IMR-90 (cell line): ENCODE results near the gene OTC. TPM values are rescaled to one million over a fixed set of nuclear protein-coding genes. Genes with fewer than 3 reads are reported as not detected.

Experiments
- ATAC-seq: fragments of 200-7000 bp; cut with Tn5 transposase; 2 replicates; pipeline ENCODE4 v1.9.1; 2020; ENCODE audit warnings: low read depth, mild to moderate bottlenecking, moderate library complexity
- BruUV-seq: library from RNA; stranded (reverse); fragments of 400-500 nt; replicated peaks from 2 replicates; lab custom pipeline; 2021; lab: Mats Ljungman, UMichigan
- CTCF ChIA-PET: fragments of 300-600 bp; formaldehyde crosslinking; extraction: SDS; loops from one replicate; lab custom pipeline; 2021; ENCODE audit warnings: antibody characterized with exemption; lab: Yijun Ruan, JAX
- POLR2A ChIA-PET: fragments of 300-600 bp; sonication (Branson Sonifier 250); formaldehyde crosslinking; loops from one replicate; lab custom pipeline; 2022; ENCODE audit warnings: antibody characterized with exemption; ENCODE audit not compliant: unreplicated experiment; lab: Charles Lee
- DNase-seq: peaks from one replicate; pipeline ENCODE4 v3.0.0; 2013
- H2AFZ ChIP-seq: replicated peaks from 2 replicates; pipeline ENCODE3; 2013; ENCODE audit warnings: low read length, mild to moderate bottlenecking; ENCODE audit not compliant: poor library complexity
- H2AK5ac ChIP-seq: 2 replicates; pipeline ENCODE4 v1.6.1; 2013; ENCODE audit warnings: low read depth, low read length, inconsistent platforms
- H2AK9ac ChIP-seq: replicated peaks from 2 replicates; pipeline ENCODE3; 2013; ENCODE audit warnings: mild to moderate bottlenecking, low read depth, low read length, moderate library complexity; ENCODE audit not compliant: poor library complexity
- H2BK120ac ChIP-seq: 2 replicates; pipeline ENCODE4 v1.6.1; 2013; ENCODE audit warnings: low read depth, low read length, inconsistent platforms
- H2BK15ac ChIP-seq: 3 replicates; pipeline ENCODE4 v1.6.1; 2013; ENCODE audit warnings: low read depth, low read length, inconsistent platforms
- H2BK20ac ChIP-seq: 2 replicates; pipeline ENCODE4 v1.6.1; 2013; ENCODE audit warnings: low read depth, mild to moderate bottlenecking, inconsistent platforms, low read length, moderate library complexity
- H2BK5ac ChIP-seq: 2 replicates; pipeline ENCODE4 v1.6.1; 2013; ENCODE audit warnings: mild to moderate bottlenecking, low read depth, low read length, inconsistent platforms; ENCODE audit not compliant: poor library complexity, severe bottlenecking
- H3K14ac ChIP-seq: replicated peaks from 2 replicates; pipeline ENCODE4 v1.6.1; 2013; ENCODE audit warnings: low read depth, low read length, inconsistent platforms
- H3K18ac ChIP-seq: 2 replicates; pipeline ENCODE4 v1.6.1; 2013; ENCODE audit warnings: low read depth, low read length, control low read depth
- H3K23ac ChIP-seq: 2 replicates; pipeline ENCODE4 v1.6.1; 2013; ENCODE audit warnings: low read depth, low read length, inconsistent platforms
- H3K27ac ChIP-seq: 2 replicates; pipeline ENCODE4 v1.5.1; 2013; ENCODE audit warnings: mild to moderate bottlenecking, control low read depth, low read length; ENCODE audit not compliant: insufficient read depth
- H3K27me3 ChIP-seq: 2 replicates; pipeline ENCODE4 v1.6.1; 2013; ENCODE audit warnings: low read length; ENCODE audit not compliant: control insufficient read depth, insufficient read depth
- H3K36me3 ChIP-seq: 2 replicates; pipeline ENCODE4 v1.6.1; 2013; ENCODE audit warnings: low read length, mixed read lengths; ENCODE audit not compliant: control insufficient read depth, insufficient read depth
- H3K4ac ChIP-seq: 2 replicates; pipeline ENCODE4 v1.6.1; 2013; ENCODE audit warnings: low read depth, low read length, inconsistent platforms
- H3K4me1 ChIP-seq: 2 replicates; pipeline ENCODE4 v1.6.1; 2013; ENCODE audit warnings: low read length, mixed read lengths; ENCODE audit not compliant: control insufficient read depth, insufficient read depth
- H3K4me2 ChIP-seq: 2 replicates; pipeline ENCODE4 v1.6.1; 2013; ENCODE audit warnings: low read depth, mild to moderate bottlenecking, control low read depth, low read length, moderate library complexity
- H3K4me3 ChIP-seq: 2 replicates; pipeline ENCODE4 v1.5.1; 2013; ENCODE audit warnings: low read depth, mild to moderate bottlenecking, control low read depth, low read length, moderate library complexity; ENCODE audit not compliant: insufficient read depth
- H3K56ac ChIP-seq: 2 replicates; pipeline ENCODE4 v1.6.1; 2013; ENCODE audit warnings: low read length, inconsistent platforms; ENCODE audit not compliant: insufficient read depth; ENCODE audit errors: extremely low read depth
- H3K79me1 ChIP-seq, 2 experiments: 2 replicates each; pipeline ENCODE4 v1.6.1; 2013; ENCODE audit warnings: low read length in 2 of 2, inconsistent platforms in 1 of 2, low read depth in 1 of 2
- H3K9ac ChIP-seq: 2 replicates; pipeline ENCODE4 v1.6.1; 2013; ENCODE audit warnings: low read depth, low read length, control low read depth
- H3K9me1 ChIP-seq: 2 replicates; pipeline ENCODE4 v1.6.1; 2013; ENCODE audit warnings: low read length, inconsistent platforms; ENCODE audit not compliant: insufficient read depth
- H3K9me3 ChIP-seq: 2 replicates; pipeline ENCODE4 v1.6.1; 2013; ENCODE audit warnings: low read length; ENCODE audit not compliant: control insufficient read depth, insufficient read depth
- H4K20me1 ChIP-seq: 2 replicates; pipeline ENCODE4 v1.6.1; 2013; ENCODE audit warnings: low read length, inconsistent platforms; ENCODE audit not compliant: insufficient read depth
- H4K5ac ChIP-seq: 2 replicates; pipeline ENCODE4 v1.6.1; 2013; ENCODE audit warnings: mild to moderate bottlenecking, low read depth, low read length, control low read depth
- H4K8ac ChIP-seq, 2 experiments: 2 replicates each; pipeline ENCODE4 v1.6.1; 2013; ENCODE audit warnings: low read depth in 2 of 2, low read length in 2 of 2, control low read depth in 1 of 2, inconsistent platforms in 1 of 2
- H4K91ac ChIP-seq: 2 replicates; pipeline ENCODE4 v1.6.1; 2013; ENCODE audit warnings: low read depth, low read length, inconsistent platforms; ENCODE audit not compliant: insufficient read depth
- FOS ChIP-seq: fragments of 150-350 bp; IDR thresholded peaks from 2 replicates; pipeline ENCODE4 v1.6.1; 2016; ENCODE audit warnings: low read depth, low read length
- MAZ ChIP-seq: IDR thresholded peaks from 2 replicates; pipeline ENCODE4 v1.6.1; 2012; ENCODE audit warnings: low read depth, mild to moderate bottlenecking, low read length, improper control_type of control experiment, moderate library complexity, borderline replicate concordance
- RAD21 ChIP-seq: IDR thresholded peaks from 2 replicates; pipeline ENCODE4 v1.6.1; 2012; ENCODE audit warnings: low read length, improper control_type of control experiment
- RFX5 ChIP-seq: IDR thresholded peaks from 2 replicates; pipeline ENCODE4 v1.8.0; 2012; ENCODE audit warnings: low read depth, mild to moderate bottlenecking, low read length, moderate library complexity
- SMC3 ChIP-seq: fragments of 150-350 bp; IDR thresholded peaks from 2 replicates; pipeline ENCODE4 v1.6.1; 2016; ENCODE audit warnings: low read depth, mild to moderate bottlenecking, antibody characterized with exemption, low read length, moderate library complexity
- dilution Hi-C: fragments of 300-500 bp; cut with HindIII; formaldehyde crosslinking; loops from one replicate; pipeline ENCODE4 v1.14.3; 2018; ENCODE audit warnings: low sequenced_read_pairs; ENCODE audit not compliant: unreplicated experiment
- in situ Hi-C: fragments of 300-500 bp; cut with MboI; formaldehyde crosslinking; loops from 3 replicates; pipeline ENCODE4 v1.14.3; 2019; ENCODE audit warnings: low sequenced_read_pairs, inconsistent platforms, mixed read lengths
- intact Hi-C: fragments of 100-400 bp; cut with micrococcal nuclease; formaldehyde crosslinking; loops from 2 replicates; pipeline ENCODE4 v1.10.0; 2022
- polyA plus RNA-seq, 3 experiments: library from polyadenylated mRNA; depleted of rRNA; stranded (reverse); fragments of >200 nt; gene quantifications; 2 replicates each; pipeline ENCODE4 v1.2.3, GENCODE V29; 2012; ENCODE audit warnings: low replicate concordance in 1 of 3
- total RNA-seq: library from RNA; depleted of rRNA; stranded (reverse); fragments of >200 nt; gene quantifications from 2 replicates; pipeline ENCODE4 v1.2.3, GENCODE V29; 2012
- TF ChIP-seq, protein P1 (sequence below): fragments of 150-350 bp; IDR thresholded peaks from 2 replicates; pipeline ENCODE4 v1.6.1; 2016; ENCODE audit warnings: low read depth, mild to moderate bottlenecking, low read length, moderate library complexity, borderline replicate concordance

The OTC gene
- total and polyA plus RNA-seq, 2 of the 4 experiments (the other 2 are of a cell fraction), result not detected

DNA sequence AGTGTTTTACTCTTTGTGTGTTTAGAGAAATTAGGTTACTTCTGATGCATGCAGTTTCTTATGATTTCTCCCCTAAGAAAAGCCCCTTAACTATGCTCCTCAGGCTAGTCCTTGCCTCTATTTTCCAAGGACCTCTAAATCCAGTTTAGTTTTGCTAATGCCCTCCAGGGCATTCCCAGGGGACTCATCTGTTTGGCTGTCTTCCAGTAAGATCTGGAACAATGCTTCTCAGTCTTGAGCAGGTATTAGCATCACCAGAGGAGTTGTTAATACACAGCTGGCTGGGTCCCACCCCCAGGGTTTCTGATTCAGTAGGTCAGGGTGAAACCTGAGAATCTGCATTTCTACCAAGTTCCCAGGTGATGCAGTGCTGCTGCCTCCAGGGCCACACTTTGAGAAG lies 56.9 kb downstream of the OTC start:
- in situ Hi-C loops, result no loop called here
- Histone ChIP-seq H2BK120ac (no peak overlapping the region), H3K18ac (no peak overlapping the region), H2BK20ac (no peak overlapping the region), H3K9ac (no peak overlapping the region), H2AK5ac (no peak overlapping the region), H2BK5ac (no peak overlapping the region), H2AFZ (no peak overlapping the region), H3K79me1 (no peaks in the 10 kb centered on the region), H3K4ac (no peak overlapping the region), H3K4me1 (no peaks in the 10 kb centered on the region), H4K5ac (no peak overlapping the region), H4K20me1 (no peaks in the 10 kb centered on the region), H3K56ac (no peak overlapping the region), H2AK9ac (no peak overlapping the region), H3K14ac (no peak overlapping the region), H4K91ac (no peak overlapping the region), H3K27ac (no peak overlapping the region), H3K27me3 (peaks cover 7% of the 10 kb centered on the region), H4K8ac (no peak overlapping the region), H3K4me3 (no peak overlapping the region), H3K4me2 (no peak overlapping the region), H3K9me1 (no peaks in the 10 kb centered on the region), H3K36me3 (no peaks in the 10 kb centered on the region), H3K9me3 (no peaks in the 10 kb centered on the region), H3K23ac (no peak overlapping the region), H2BK15ac (no peak overlapping the region)
- BruUV-seq, result no TSS peak
- intact Hi-C loops, result no loop called here
- no peak for ATAC-seq
- dilution Hi-C loops, result no loop called here
- CTCF ChIA-PET, result no interaction called here
- no peak for DNase-seq
- TF ChIP-seq RFX5 (no peak), RAD21 (no peak), SMC3 (no peak), FOS (no peak), MAZ (no peak)
- TF ChIP-seq, protein P1, sequence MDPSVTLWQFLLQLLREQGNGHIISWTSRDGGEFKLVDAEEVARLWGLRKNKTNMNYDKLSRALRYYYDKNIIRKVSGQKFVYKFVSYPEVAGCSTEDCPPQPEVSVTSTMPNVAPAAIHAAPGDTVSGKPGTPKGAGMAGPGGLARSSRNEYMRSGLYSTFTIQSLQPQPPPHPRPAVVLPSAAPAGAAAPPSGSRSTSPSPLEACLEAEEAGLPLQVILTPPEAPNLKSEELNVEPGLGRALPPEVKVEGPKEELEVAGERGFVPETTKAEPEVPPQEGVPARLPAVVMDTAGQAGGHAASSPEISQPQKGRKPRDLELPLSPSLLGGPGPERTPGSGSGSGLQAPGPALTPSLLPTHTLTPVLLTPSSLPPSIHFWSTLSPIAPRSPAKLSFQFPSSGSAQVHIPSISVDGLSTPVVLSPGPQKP, result no peak
- POLR2A ChIA-PET, result no interaction called here
